Cardiac septum (tissue), 1 donor: ENCODE measurements around the gene ZNF335. TPM values are rescaled to one million over a fixed set of nuclear protein-coding genes. Genes with fewer than 3 reads are reported as not detected.
"Not testable (repeated sequence)": the region's sequence is repeated elsewhere in the genome, so short reads cannot be mapped to it uniquely, and the experiment has no call there.

Experiments used
- DNase-seq: peaks from one replicate; pipeline ENCODE4 v3.0.0-alpha.2; 2020; ENCODE audit warnings: low spot score
- intact Hi-C: fragments of 100-400 bp; cut with DNase I; formaldehyde crosslinking; loops from one replicate; pipeline ENCODE4 v1.14.0; 2022
- total RNA-seq: library from RNA; stranded (reverse); fragmentation: NEBNext Ultra II Directional; extraction: Animal tissue kit (Norgen Biotek cat#: 25700); gene quantifications from one replicate; pipeline ENCODE4 v1.2.1, GENCODE V29; 2021
- donor health status: DM: no; HTN: no; CAD: no.

ZNF335 gene
- total RNA-seq, 1 donor from 2014 or later: 8.5 TPM

DNA sequence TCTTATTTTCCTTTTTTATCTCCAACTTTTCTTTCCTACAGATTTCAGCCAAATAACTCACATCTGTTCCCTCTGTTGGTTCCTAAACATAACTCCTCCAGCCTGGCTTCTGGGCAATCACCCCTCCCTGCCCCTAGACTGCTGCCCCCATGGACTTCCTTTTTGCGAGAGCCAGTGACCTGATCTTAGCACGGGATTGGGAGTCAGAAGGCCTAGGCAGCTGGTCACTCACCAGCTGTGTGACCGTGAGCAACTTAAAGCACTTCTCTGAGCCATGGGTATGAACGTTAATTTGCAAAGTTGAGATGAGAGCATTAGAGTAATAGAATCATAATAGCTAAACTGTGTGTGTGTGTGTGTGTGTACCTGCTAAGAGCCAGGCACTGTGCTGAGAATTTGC is 32.2 kb upstream of the ZNF335 start:
- no peak for DNase-seq
- intact Hi-C loops: no loop called here

DNA sequence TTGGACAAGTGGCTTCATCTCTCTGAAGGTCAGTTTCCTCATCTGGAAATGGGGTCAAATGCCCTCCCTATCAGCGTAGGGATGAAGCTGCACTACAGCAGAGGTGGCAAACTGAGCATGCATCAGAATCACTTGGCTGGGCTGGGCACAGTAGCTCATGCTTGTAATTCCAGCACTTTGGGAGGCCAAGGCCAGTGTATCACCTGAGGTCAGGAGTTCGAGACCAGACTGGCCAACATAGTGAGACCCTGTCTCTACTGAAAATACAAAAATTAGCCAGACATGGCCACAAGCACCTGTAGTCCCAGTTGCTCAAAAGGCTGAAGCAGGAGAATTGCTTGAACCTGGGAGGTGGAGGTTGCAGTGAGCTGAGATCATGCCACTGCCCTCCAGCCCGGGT is 30.0 kb upstream of the ZNF335 start:
- DNase-seq: no peak
- intact Hi-C loops: no loop called here

DNA sequence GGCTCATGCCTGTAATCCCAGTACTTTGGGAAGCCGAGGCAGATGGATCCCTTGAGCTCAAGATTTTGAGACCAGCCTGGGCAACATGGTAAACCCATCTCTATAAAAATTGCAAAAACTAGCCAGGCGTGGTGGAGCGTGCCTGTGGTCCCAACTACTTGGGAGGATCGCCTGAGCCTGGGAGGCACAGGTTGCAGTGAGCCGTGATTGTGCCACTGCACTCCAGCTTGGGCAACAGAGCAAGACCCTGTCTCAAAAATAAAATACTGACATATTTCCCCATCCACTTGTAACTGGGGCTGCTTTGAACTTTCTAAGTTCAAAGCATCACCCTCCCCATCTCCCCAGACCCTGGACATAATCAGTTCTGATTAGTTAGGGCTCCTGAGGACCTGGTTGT is 29.5 kb upstream of the ZNF335 start:
- intact Hi-C loops: no loop called here

DNA sequence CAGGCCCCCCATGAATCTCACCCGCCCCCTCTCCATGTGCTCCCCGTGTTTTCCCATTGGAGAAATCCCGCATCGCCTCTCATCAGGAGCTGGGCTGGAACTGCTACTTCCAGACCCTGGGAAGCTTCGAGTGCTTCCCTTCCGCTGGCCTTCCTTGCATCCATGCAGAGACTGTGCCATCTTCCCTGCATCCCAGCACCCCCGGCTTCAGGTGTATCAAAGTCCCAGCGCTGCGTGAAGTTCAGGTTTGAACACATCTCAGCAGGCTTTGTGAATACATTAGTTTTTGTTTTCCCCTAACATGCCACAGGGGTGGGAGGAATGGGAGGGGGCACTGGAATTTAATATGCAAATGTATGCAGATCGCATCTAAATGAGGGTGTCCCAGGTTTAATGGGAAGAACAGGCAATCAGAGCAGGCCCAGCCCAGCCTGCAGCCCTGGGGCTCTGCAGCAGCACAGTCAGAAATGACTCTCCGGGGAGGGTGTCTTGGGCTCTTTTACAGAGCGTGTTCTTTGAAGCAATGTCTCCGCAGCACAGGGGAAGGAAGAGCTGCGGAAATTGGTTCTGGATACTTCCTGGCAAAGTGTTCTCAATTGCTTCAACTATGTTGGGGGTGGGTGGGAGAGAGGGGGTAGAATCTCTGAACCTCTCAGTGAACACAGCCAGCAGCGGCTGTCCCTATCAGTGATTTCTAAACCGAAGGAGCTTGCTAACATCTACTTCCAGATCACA is 28.4 kb upstream of the ZNF335 start:
- DNase-seq: no peak
- intact Hi-C loops: no loop called here

More for the DNA sequence above, 29.5 kb upstream of the ZNF335 start:
- no peak for DNase-seq

DNA sequence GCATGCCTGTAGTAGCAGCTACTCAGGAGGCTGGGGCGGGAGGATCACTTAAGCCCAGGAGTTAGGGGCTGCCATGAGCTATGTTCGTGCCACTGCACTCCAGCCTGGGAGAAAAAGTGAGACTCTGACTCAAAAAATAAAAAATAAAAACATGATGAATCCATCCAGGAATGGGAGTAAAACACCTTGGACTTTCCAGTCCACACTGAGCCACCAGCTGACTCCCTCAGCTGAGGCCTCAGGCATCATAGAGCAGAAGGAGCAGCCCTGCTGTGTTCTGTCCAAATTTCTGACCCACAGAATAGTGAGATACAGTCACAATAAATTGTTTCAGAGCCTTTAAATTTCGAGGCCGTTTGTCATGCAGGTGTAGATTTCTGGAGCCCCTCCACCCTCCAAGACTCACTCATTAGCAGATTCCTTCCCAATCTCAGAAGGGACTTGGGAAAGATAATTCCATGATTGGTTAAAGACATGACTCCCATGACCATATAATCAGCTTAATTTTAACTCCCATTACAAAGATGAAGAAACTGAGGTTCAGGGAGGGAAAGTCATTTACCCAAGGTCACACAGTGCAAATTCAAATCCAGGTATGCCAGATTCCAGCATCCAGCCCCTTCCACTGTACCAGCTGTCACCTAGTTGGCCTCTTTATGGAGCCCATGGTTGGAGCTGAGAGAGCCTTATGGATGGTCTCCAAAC is 27.7 kb upstream of the ZNF335 start:
- DNase-seq: no peak
- intact Hi-C loops: no loop called here

DNA sequence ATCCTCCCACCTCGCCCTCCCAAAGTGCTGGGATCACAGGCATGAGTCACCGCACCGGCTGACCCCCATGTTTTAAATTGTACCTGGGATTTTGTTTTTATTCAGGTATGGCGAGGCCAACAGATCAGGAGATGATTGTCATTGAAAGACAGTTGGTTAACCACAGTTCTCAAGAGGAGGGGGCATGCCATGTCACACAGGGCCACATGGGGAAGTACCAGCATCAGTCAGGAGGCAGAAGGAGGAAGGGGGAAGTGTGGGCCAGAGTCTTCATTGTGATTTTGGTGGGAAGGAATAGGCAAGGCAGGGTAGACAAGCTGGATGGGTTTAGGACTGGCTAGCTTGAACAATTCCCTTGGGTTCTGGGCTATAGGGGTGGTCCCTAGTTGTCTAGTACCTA is 26.8 kb upstream of the ZNF335 start:
- no peak for DNase-seq
- intact Hi-C loops: no loop called here

DNA sequence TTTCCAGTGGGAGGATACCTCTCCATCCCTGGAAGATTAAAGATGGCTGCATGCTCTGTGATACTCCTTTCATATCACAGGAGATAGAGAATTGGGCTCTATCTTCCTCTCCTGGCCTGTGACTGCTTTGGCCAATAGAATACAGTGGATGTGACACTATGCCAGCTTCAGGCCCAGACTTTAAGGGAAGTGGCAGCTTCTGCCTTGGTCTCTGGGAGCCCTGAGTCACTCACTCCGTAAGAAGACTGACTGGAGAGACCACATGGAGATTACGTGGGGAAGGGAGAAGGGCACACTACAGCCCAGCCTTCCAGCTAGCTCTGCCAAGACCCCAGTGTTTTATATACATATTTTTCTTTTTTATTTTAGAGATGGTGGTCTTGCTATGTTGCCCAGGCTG is 26.3 kb upstream of the ZNF335 start:
- DNase-seq: no peak
- intact Hi-C loops: no loop called here

DNA sequence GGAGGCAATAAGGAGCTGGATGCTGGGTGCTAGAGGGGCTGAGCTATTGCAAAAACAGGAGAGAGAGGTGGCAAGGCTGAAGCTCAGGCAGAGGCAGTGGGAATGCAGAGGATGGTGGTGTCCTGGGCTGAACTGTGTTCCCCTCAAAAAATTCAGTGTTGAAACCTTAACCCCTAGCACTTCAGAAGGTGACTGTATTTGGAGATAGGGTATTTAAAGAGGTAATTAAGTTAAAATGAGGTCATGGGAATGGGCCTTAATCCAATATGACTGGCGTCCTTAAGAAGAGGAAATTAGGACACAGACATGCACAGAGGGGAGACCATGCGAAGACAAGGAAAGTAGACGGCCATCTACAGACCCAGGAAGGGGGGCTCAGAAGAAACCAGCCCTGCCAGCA is 25.2 kb upstream of the ZNF335 start:
- DNase-seq: no peak
- intact Hi-C loops: no loop called here

DNA sequence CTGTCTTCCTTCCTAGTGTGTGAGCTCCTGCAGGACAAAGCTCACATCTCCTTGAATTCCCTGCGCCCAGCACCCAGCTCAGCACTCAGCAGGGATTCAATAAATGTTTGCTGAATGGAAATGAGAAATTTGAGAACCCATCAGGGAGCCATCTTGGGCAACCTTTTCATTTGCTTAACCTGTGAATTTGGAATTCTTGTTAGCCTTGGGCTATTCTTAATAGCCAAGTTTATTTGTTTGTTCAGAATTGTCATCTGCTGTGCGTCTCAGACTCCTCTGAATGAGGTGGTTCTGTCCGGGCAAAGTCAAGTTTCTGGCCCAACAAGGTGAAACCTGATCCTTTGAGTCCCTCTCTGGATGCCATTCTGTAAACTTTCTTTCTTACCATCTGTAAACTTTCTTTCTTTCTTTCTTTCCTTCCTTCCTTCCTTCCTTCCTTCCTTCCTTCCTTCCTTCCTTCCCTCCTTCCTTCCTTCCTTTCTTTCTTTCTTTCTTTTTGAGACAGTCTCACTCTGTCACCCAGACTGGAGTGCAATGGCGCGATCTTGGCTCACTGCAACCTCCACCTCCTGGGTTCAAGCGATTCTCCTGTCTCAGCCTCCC is 23.6 kb upstream of the ZNF335 start:
- DNase-seq, intact Hi-C loops: not testable (repeated sequence)

DNA sequence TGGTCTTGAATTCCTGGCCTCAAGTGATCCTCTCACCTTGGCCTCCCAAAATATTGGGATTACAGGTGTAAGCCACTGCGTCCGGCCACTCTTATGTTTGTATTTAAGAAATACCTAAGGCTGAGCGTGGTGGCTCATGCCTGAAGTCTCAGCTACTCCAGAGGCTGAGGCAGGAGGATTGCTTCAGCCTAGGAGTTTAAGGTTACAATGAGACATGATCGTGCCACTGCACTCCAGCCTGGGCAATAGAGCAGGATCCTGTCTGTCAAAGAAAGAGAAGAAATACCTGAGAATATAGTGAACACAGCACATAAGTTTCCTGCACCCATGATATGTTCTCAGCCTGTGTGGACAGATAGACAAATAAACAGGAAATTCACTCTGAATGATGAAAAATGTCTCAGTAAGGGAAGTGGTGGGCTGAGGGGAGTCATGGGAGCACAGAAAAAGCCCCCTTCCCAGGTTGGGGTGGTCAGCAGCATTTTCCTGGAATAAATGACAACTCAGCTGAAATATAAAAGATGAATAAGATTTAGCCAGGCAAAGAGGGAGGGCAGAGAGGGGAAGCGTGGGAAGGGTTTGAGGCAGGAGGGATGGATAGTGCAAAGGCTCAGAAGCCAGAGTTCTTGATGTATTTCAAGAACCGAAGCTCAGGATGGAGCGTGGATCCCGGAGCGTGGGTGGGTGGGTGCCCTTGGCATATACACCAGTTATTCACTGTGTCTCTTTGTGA is 22.9 kb upstream of the ZNF335 start:
- DNase-seq: no peak
- intact Hi-C loops: no loop called here

DNA sequence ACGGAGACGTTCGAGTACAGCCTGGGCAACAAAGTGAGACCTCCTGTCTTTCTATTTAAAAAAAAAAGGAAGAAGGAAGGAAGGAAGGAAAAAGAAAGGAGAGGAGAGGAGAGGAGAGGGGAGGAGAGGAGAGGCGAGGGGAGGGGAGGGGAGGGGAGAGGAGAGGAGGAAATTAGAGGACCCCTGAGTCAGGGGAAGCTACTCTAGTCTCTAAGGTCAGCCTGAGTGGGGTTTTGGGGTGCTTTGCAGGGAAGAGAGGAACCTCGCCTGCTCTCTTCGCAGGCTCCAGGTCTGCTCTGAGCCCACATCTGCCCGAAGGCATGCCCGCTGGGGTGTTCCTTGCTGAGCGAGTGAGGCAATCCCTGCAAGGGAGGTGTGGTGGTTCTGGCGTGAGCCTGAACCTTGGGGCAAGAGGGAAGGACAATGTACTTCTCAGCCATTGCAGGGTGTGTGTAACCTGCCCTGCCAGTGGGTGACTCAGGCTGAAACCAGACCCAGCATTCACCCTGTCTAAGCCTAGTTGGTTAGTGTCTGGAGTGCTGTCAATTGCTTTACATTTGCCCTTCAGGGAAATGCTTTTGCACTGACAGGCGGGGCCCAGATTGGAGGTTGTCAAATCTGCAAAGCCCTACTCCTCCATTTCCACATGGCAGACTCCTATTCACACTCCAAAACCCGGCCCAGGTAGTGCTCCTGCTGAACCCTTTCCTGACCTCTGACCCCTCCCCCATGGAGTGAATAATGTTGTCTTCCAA is 21.4 kb upstream of the ZNF335 start:
- intact Hi-C loops: no loop called here
- DNase-seq: no peak

DNA sequence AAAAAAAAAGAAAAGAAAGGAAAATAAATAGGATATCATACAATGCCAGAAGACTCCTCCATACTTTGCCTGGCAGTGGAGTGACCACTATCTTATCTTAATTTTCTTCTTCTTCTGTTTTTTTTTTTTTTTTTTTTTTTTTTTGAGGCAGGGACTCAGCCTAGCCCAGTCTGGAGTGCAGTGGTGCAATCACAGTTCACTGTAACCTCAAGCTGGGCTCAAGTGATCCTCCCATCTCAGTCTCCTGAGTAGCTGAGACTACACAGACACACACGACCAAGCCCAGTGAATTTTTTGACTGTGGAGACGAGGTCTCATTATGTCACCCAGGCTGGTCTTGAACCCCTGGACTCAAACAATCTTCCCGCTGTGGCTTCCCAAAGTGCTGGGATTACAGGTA is 19.6 kb upstream of the ZNF335 start:
- DNase-seq: no peak
- intact Hi-C loops: no loop called here

DNA sequence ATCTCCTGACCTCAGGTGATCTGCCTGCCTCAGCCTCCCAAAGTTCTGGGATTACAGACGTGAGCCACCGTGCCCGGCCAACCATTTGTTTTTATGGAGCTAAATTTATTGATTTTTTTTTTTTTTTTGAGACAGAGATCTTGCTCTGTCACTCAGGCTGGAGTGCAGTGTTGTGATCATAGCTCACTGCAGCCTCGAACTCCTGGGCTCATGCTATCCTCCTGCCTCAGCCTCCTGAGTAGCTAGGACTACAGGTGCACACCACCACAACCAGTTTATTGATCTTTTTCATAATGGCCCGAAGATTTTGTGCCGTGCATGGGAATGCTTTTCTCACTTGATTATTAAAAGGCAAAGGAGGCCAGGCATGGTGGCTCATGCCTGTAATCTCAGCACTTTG is 16.8 kb upstream of the ZNF335 start:
- intact Hi-C loops, DNase-seq: not testable (repeated sequence)

DNA sequence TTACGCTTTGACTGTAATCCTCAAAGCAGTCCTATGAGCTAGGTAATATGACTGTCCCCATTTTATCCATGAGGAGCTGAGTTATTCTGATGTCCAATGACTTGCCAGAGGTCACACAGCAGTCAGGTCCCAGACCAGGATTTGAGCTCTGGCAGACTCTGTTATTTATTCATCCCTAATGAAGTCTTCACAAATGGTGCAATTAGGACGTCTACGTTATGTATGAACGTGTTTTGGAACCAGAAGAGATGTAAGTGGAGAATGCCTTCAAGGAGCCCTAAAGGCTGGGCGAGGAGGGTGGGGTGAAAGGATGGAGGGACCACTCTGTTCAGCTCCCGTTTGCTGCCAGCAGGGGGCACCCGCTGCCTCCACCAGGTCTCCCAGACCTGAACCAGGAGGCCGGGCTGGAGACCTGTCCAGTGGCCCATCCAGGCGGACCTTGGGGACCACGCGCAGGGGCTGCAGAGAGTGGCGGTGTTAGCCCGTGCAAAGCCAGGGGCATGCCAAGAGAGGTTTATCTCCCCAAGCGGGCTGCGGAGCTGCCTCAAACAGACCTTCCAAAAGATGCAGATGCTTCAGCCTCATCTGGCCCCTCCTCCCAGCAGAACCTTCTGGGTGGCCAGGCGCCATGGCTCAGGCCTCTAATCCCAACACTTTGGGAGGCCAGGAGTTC is 15.2 kb upstream of the ZNF335 start:
- intact Hi-C loops: no loop called here

DNA sequence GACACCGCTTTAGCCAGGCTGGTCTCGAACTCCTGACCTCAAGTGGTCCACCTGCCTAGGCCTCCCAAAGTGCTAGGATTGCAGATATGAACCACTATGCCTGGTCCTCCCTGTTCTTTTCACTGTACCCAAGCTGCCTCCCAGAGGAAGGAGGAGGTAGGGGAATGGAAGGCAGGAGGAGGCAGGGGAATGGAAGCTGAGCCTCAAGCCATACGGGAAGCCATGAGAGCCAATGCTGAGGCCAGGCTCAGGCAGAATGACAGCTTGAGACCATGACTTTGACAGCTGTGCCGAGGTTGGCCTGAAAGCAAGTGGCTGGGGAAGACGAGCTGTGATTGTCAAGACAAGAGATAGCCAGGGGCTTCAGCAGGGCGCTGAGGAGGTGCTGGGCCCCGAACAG is 13.6 kb upstream of the ZNF335 start:
- intact Hi-C loops: no loop called here
- DNase-seq: peak; percentile 43

More for the DNA sequence above, 15.2 kb upstream of the ZNF335 start:
- DNase-seq: peak; percentile 90

DNA sequence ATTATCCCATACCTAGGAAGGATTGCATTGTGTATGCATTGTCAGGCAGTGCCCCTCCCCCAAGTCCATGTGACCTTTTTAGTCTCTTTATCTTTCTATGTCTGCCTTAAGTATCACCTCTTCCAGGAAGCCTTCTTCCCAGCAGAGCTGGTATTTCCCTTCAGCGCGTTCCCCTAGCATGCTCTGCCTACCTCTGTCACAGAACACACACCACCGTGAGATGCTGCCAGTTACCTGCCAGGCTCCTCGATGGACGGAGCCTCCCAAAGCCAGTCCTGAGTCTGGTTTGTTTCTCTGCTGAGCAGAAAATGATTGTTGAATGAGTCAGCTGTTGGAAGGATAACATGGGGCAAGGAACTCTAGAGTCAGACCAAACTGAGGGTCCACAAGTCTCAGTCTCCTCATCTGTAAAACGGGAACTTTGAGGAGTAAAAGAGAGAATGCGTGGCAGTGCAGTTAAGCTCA is 11.3 kb upstream of the ZNF335 start:
- intact Hi-C loops: no loop called here
- peak; percentile 2 for DNase-seq

DNA sequence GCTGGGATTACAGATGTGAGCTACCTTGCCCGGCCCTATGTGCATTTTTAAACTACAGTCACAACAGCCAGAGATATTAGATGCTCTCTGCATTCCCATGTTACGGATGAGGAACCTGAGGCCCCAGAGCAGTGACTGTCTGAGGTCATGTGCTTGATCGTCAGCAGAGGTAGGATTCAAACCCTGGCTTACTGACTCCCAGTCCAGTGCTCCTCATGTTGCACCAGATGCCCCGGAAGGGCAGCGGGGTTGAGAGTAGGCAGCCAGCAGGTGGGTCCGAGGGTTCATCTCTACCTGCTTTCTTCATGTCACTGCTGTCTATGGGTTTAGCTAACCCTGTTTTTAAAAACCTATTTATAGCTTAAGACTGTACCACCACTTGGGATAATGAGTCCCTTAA is 9.3 kb upstream of the ZNF335 start:
- intact Hi-C loops: no loop called here
- DNase-seq: peak; percentile 59

DNA sequence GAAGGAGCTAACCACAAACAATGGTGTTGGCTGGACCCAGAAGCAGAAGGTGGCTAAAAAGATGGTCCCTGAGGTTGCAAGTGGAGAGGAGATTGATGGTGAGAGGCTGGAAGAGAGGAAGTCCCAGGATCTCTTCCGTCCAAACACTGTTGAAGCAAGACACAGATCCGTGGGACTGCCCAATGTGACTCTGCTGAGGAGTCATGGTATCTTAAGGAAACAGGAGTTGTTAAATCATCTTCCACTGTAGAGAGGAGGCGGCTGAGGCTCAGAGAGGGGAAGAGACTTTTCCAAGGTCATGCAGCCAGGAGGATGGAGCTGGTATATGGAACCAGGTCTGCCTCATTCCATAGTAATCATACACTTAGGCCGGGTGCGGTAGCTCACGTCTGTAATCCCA is 4.1 kb upstream of the ZNF335 start:
- intact Hi-C loops: no loop called here
- DNase-seq: peak; percentile 3

DNA sequence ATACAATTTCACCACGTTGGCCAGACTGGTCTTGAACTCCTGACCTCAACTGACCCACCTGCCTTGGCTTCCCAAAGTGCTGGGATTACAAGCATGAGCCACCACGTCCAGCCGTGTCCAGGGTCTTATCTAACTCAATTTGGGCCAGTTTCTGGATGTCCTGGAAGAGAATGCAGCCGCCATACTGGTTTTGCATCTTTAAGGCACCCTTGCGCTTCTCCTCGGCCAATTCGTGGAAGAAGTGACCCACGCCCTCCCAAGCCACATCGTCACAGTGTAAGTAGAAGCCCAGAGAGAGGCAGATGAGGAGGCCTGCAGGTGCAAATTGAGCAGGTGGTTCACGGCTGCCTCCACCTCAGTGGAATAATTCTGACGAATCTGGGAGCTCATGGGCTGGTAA is 3.7 kb upstream of the ZNF335 start:
- intact Hi-C loops: no loop called here
- peak; percentile 27 for DNase-seq
